HUES64 (cell line): ENCODE data around the gene DCTPP1.

ENCODE experiments used
- H3K27ac ChIP-seq: 2 replicates; pipeline ENCODE4 v1.7.0; 2013; ENCODE audit warnings: low read depth, low read length, inconsistent platforms
- H3K27me3 ChIP-seq: 2 replicates; pipeline ENCODE4 v1.6.1; 2013; ENCODE audit warnings: mild to moderate bottlenecking, low read length; ENCODE audit not compliant: insufficient read depth
- H3K36me3 ChIP-seq: 2 replicates; pipeline ENCODE4 v1.6.1; 2013; ENCODE audit warnings: mild to moderate bottlenecking, low read length; ENCODE audit not compliant: insufficient read depth
- H3K4me1 ChIP-seq: 2 replicates; pipeline ENCODE4 v1.6.1; 2013; ENCODE audit warnings: mild to moderate bottlenecking, low read length, moderate library complexity; ENCODE audit not compliant: insufficient read depth
- H3K4me3 ChIP-seq: 2 replicates; pipeline ENCODE4 v1.5.1; 2013; ENCODE audit warnings: mild to moderate bottlenecking, low read length, moderate library complexity
- H3K9ac ChIP-seq: 2 replicates; pipeline ENCODE4 v1.6.1; 2013; ENCODE audit warnings: mild to moderate bottlenecking, low read depth, low read length
- H3K9me3 ChIP-seq: 2 replicates; pipeline ENCODE4 v1.6.1; 2013; ENCODE audit warnings: low read depth, low read length; ENCODE audit not compliant: insufficient read depth
- WGBS: fragments of 150-250, 120-280 bp; methylation state at CpG from one replicate; pipeline ENCODE4 v1.1.7; 2013; ENCODE audit warnings: missing lambda C conversion rate; 5-methylcytosine and 5-hydroxymethylcytosine counted together

DCTPP1 gene

GRCh38 chr16:30395992-30396585 is 33.7 kb downstream of the DCTPP1 start:
- no peaks in the 10 kb centered on the region for H3K9me3 ChIP-seq
- peaks cover 23% of the 10 kb centered on the region; the same call in 1 of the 2 replicates for H3K4me1 ChIP-seq
- peak overlapping the region; percentile 99 for H3K9ac ChIP-seq
- H3K27ac ChIP-seq, result peak overlapping the region; percentile 99; the same call in 1 of the 2 replicates
- H3K27me3 ChIP-seq, result no peaks in the 10 kb centered on the region
- peaks cover 29% of the 10 kb centered on the region for H3K36me3 ChIP-seq
- peak overlapping the region; percentile 94 for H3K4me3 ChIP-seq
- WGBS, result 11% methylated on average over 12 of the region's 13 CpGs

- H3K9ac ChIP-seq, result peak within 1 kb of the TSS; percentile 99
- no peaks in the 10 kb centered on the region for H3K9me3 ChIP-seq
- peaks cover 29% of the 10 kb centered on the region for H3K36me3 ChIP-seq
- peaks cover 23% of the 10 kb centered on the region; the same call in 1 of the 2 replicates for H3K4me1 ChIP-seq
- H3K4me3 ChIP-seq, result peak within 1 kb of the TSS; percentile 94
- under 1% methylated on average over 103 of the region's 103 CpGs for WGBS
- H3K27me3 ChIP-seq, result no peaks in the 10 kb centered on the region
- peak within 1 kb of the TSS; percentile 99 for H3K27ac ChIP-seq
Observed at GRCh38 chr16:30395155-30395991, 34.5 kb downstream of the DCTPP1 start, which contains the start of gene ZNF48. Gene ZNF48 (plus strand): TSS chr16:30395420. CDS start chr16:30395795, 375 bp downstream.

GRCh38 chr16:30394592-30395154 is 35.2 kb downstream of the DCTPP1 start:
- peak overlapping the region; percentile 99 for H3K27ac ChIP-seq

GRCh38 chr16:30383521-30383920 is 46.3 kb downstream of the DCTPP1 start:
- 77% methylated on average over 2 of the region's 2 CpGs for WGBS
- Histone ChIP-seq H3K27me3 (no peaks in the 10 kb centered on the region), H3K9me3 (no peaks in the 10 kb centered on the region), H3K9ac (no peak overlapping the region), H3K4me1 (no peaks in the 10 kb centered on the region), H3K4me3 (no peak overlapping the region), H3K36me3 (no peaks in the 10 kb centered on the region), H3K27ac (no peak overlapping the region)

More at GRCh38 chr16:30394592-30395154, 35.2 kb downstream of the DCTPP1 start:
- Histone ChIP-seq H3K27me3 (no peaks in the 10 kb centered on the region), H3K4me1 (peaks cover 20% of the 10 kb centered on the region; the same call in 1 of the 2 replicates), H3K36me3 (peaks cover 29% of the 10 kb centered on the region), H3K4me3 (peak overlapping the region; percentile 94), H3K9ac (peak overlapping the region; percentile 99), H3K9me3 (no peaks in the 10 kb centered on the region)
- WGBS, result 1% methylated on average over 31 of the region's 31 CpGs

GRCh38 chr16:30382111-30382881 is 47.5 kb downstream of the DCTPP1 start, which contains the start of gene SEPTIN1:
Gene SEPTIN1 (minus strand): TSS chr16:30382561. CDS start chr16:30382542, 19 bp downstream.
- Histone ChIP-seq H3K4me3 (no peak within 1 kb of the TSS), H3K27ac (no peak within 1 kb of the TSS), H3K36me3 (no peaks in the 10 kb centered on the region), H3K9ac (no peak within 1 kb of the TSS), H3K27me3 (no peaks in the 10 kb centered on the region), H3K4me1 (peaks cover 2% of the 10 kb centered on the region; the same call in 1 of the 2 replicates), H3K9me3 (no peaks in the 10 kb centered on the region)
- WGBS, result 87% methylated on average over 12 of the region's 12 CpGs

GRCh38 chr16:30381291-30382041 is 48.4 kb downstream of the DCTPP1 start:
- Histone ChIP-seq H3K4me1 (peaks cover 4% of the 10 kb centered on the region; the same call in 1 of the 2 replicates), H3K9me3 (no peaks in the 10 kb centered on the region), H3K36me3 (no peaks in the 10 kb centered on the region), H3K27me3 (no peaks in the 10 kb centered on the region), H3K27ac (no peak overlapping the region), H3K9ac (no peak overlapping the region), H3K4me3 (no peak overlapping the region)
- 91% methylated on average over 9 of the region's 13 CpGs for WGBS

GRCh38 chr16:30380803-30381208 is 49.0 kb downstream of the DCTPP1 start:
- no peak overlapping the region for H3K27ac ChIP-seq

GRCh38 chr16:30380072-30380802 is 49.6 kb downstream of the DCTPP1 start:
- WGBS, result 95% methylated on average over 4 of the region's 4 CpGs
- Histone ChIP-seq H3K4me1 (peaks cover 11% of the 10 kb centered on the region; the same call in 1 of the 2 replicates), H3K27ac (no peak overlapping the region), H3K4me3 (no peak overlapping the region), H3K9me3 (no peaks in the 10 kb centered on the region), H3K9ac (no peak overlapping the region), H3K27me3 (no peaks in the 10 kb centered on the region), H3K36me3 (no peaks in the 10 kb centered on the region)

More at GRCh38 chr16:30380803-30381208, 49.0 kb downstream of the DCTPP1 start:
- Histone ChIP-seq H3K4me1 (peaks cover 6% of the 10 kb centered on the region; the same call in 1 of the 2 replicates), H3K27me3 (no peaks in the 10 kb centered on the region), H3K9me3 (no peaks in the 10 kb centered on the region), H3K36me3 (no peaks in the 10 kb centered on the region), H3K9ac (no peak overlapping the region), H3K4me3 (no peak overlapping the region)
- WGBS, result 90% methylated on average over 6 of the region's 6 CpGs

GRCh38 chr16:30379158-30379783 is 50.6 kb downstream of the DCTPP1 start:
- Histone ChIP-seq H3K9ac (peak overlapping the region; percentile 76), H3K36me3 (no peaks in the 10 kb centered on the region), H3K27me3 (no peaks in the 10 kb centered on the region), H3K9me3 (no peaks in the 10 kb centered on the region), H3K4me1 (peaks cover 11% of the 10 kb centered on the region; the same call in 1 of the 2 replicates), H3K27ac (peak overlapping the region; percentile 75), H3K4me3 (peak overlapping the region; percentile 74)
- 17% methylated on average over 27 of the region's 27 CpGs for WGBS
